RWPE2 (cell line): ENCODE measurements around the gene EIF1.
"Not testable (repeated sequence)": the region's sequence is repeated elsewhere in the genome, so short reads cannot be mapped to it uniquely, and the experiment has no call there.

Source experiments
- ATAC-seq: fragments of 200-7000 bp; cut with Tn5 transposase; 3 replicates; pipeline ENCODE4 v1.9.1; 2021; ENCODE audit warnings: low read depth
- DNase-seq: peaks from one replicate; pipeline ENCODE4 v3.0.0-alpha.2; 2020; ENCODE audit warnings: low spot score
- H3K27ac ChIP-seq: fragments of 450-650 bp; 2 replicates; pipeline ENCODE4 v1.5.1; 2017; ENCODE audit warnings: mild to moderate bottlenecking; ENCODE audit not compliant: poor library complexity, severe bottlenecking
- H3K27me3 ChIP-seq: fragments of 250-450 bp; sonication (Bioruptor Pico); 2 replicates; pipeline ENCODE4 v1.5.1; 2021; ENCODE audit warnings: mild to moderate bottlenecking, moderate library complexity; ENCODE audit not compliant: insufficient read depth, poor library complexity, severe bottlenecking
- H3K36me3 ChIP-seq: fragments of 250-450 bp; sonication (Bioruptor Pico); 2 replicates; pipeline ENCODE4 v1.5.1; 2020; ENCODE audit warnings: low read depth, mild to moderate bottlenecking, moderate library complexity
- H3K4me1 ChIP-seq: fragments of 250-450 bp; sonication (Bioruptor Pico); 2 replicates; pipeline ENCODE4 v1.5.1; 2021; ENCODE audit warnings: mild to moderate bottlenecking, moderate library complexity; ENCODE audit not compliant: insufficient read depth, poor library complexity, severe bottlenecking
- H3K4me3 ChIP-seq: fragments of 250-450 bp; sonication (Bioruptor Pico); 2 replicates; pipeline ENCODE4 v1.5.1; 2021; ENCODE audit warnings: mild to moderate bottlenecking, moderate library complexity; ENCODE audit not compliant: severe bottlenecking
- H3K9me3 ChIP-seq: fragments of 250-450 bp; sonication (Bioruptor Pico); 2 replicates; pipeline ENCODE4 v1.5.1; 2021; ENCODE audit warnings: mild to moderate bottlenecking, moderate library complexity; ENCODE audit not compliant: severe bottlenecking
- CTCF ChIP-seq: fragments of 450-650 bp; IDR thresholded peaks from one replicate; pipeline ENCODE4 v1.5.1; 2017; ENCODE audit warnings: mild to moderate bottlenecking, moderate library complexity; ENCODE audit not compliant: poor library complexity, severe bottlenecking

The EIF1 gene

GRCh38 chr17:41682631-41683030 lies 6.1 kb upstream of the EIF1 start:
- TF ChIP-seq CTCF = no peak
- ATAC-seq (no peak), DNase-seq (no peak)
- Histone ChIP-seq H3K27ac (no peak overlapping the region), H3K4me1 (peaks cover 12% of the 10 kb centered on the region), H3K27me3 (no peaks in the 10 kb centered on the region), H3K9me3 (no peaks in the 10 kb centered on the region), H3K36me3 (no peaks in the 10 kb centered on the region), H3K4me3 (no peak overlapping the region)

GRCh38 chr17:41683441-41684007 lies 5.2 kb upstream of the EIF1 start:
- ATAC-seq (no peak), DNase-seq (no peak)
- Histone ChIP-seq H3K27me3 (no peaks in the 10 kb centered on the region), H3K9me3 (no peaks in the 10 kb centered on the region), H3K27ac (no peak overlapping the region), H3K36me3 (no peaks in the 10 kb centered on the region), H3K4me3 (no peak overlapping the region), H3K4me1 (peaks cover 7% of the 10 kb centered on the region)
- TF ChIP-seq CTCF = no peak

GRCh38 chr17:41684035-41684434 lies 4.7 kb upstream of the EIF1 start:
- peaks cover 3% of the 10 kb centered on the region for H3K36me3 ChIP-seq
- no peaks in the 10 kb centered on the region for H3K9me3 ChIP-seq
- no peaks in the 10 kb centered on the region for H3K27me3 ChIP-seq
- no peak overlapping the region for H3K27ac ChIP-seq
- H3K4me3 ChIP-seq = no peak overlapping the region
- H3K4me1 ChIP-seq = peaks cover 4% of the 10 kb centered on the region
- no peak for TF ChIP-seq CTCF
- DNase-seq = no peak
- ATAC-seq = no peak

GRCh38 chr17:41685753-41686152 lies 2.9 kb upstream of the EIF1 start:
- H3K9me3 ChIP-seq, H3K27me3 ChIP-seq, H3K27ac ChIP-seq, ATAC-seq, DNase-seq, H3K4me3 ChIP-seq, H3K4me1 ChIP-seq: not testable (repeated sequence)
- H3K36me3 ChIP-seq = peaks cover 19% of the 10 kb centered on the region

GRCh38 chr17:41686281-41686680 lies 2.4 kb upstream of the EIF1 start:
- Histone ChIP-seq H3K4me1 (peaks cover 3% of the 10 kb centered on the region), H3K27me3 (no peaks in the 10 kb centered on the region), H3K36me3 (peaks cover 24% of the 10 kb centered on the region), H3K4me3 (no peak overlapping the region), H3K27ac (no peak overlapping the region), H3K9me3 (no peaks in the 10 kb centered on the region)
- TF ChIP-seq CTCF = no peak
- ATAC-seq = no peak
- no peak for DNase-seq
